Measurements from ENCODE around the gene GLI3.

DNA sequence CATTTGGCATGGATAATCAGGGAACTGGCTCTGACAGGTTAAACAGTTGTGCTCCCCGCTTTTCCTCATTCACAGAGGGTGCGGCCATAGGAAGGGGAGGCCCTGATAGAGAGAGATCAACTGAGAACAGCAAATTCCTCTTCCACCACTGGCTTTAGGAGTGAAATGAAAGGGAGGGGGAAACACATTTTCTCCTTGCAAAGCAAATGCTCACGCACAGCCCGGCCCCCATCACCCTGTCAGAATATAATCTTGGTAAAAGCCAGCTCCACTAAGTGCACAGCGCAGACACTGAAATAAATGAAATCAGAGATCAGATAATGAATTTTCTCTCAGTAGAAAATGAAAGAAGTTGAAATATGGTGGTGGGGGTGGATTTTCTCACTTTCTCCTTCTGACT, 187.2 kb downstream of the GLI3 start:
- TF ChIP-seq, protein P1, sequence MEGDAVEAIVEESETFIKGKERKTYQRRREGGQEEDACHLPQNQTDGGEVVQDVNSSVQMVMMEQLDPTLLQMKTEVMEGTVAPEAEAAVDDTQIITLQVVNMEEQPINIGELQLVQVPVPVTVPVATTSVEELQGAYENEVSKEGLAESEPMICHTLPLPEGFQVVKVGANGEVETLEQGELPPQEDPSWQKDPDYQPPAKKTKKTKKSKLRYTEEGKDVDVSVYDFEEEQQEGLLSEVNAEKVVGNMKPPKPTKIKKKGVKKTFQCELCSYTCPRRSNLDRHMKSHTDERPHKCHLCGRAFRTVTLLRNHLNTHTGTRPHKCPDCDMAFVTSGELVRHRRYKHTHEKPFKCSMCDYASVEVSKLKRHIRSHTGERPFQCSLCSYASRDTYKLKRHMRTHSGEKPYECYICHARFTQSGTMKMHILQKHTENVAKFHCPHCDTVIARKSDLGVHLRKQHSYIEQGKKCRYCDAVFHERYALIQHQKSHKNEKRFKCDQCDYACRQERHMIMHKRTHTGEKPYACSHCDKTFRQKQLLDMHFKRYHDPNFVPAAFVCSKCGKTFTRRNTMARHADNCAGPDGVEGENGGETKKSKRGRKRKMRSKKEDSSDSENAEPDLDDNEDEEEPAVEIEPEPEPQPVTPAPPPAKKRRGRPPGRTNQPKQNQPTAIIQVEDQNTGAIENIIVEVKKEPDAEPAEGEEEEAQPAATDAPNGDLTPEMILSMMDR (IDR thresholded peaks at IDR 0.05; ENCODE audit: low read length) = no peak
- TF ChIP-seq EZH2phosphoT487 (IDR thresholded peaks at IDR 0.05; ENCODE audit: low read length) (no peak), EZH2 (optimal IDR thresholded peaks at IDR 0.05; ENCODE audit: low read depth, low read length) (no peak)
